ENCODE measurements around the gene CALN1. TPM values are rescaled to one million over a fixed set of nuclear protein-coding genes. Genes with fewer than 3 reads are reported as not detected.

The CALN1 gene
- total and polyA plus RNA-seq, 2 of the 8 experiments (the other 6 are each of a cell fraction or from before 2014, with no cell fraction given), result 6.4 to 15.2 TPM

GRCh38 chr7:72017756-72018155 is 394.4 kb downstream of the CALN1 start:
- Histone ChIP-seq H3K18ac (ENCODE audit: extremely low read depth, low read length) (no peak overlapping the region), H3K27ac (ENCODE audit: low read depth, low read length) (no peak overlapping the region), H3K79me1 (ENCODE audit: low read depth, low read length) (no peaks in the 10 kb centered on the region), H4K91ac (replicated peaks; ENCODE audit: insufficient read length, low read length) (no peak overlapping the region), H3K79me2 (ENCODE audit: control insufficient read depth in 1 of 2, insufficient read depth in 2 of 2, low read length in 2 of 2) (no peaks in the 10 kb centered on the region), H2BK5ac (ENCODE audit: low read depth, low read length) (no peak overlapping the region), H3K9ac (replicated peaks in 1 of 4; ENCODE audit: extremely low read depth in 1 of 4, low read depth in 3 of 4, low read length in 3 of 4) (no peak overlapping the region), H2AFZ (ENCODE audit: low read length) (no peak overlapping the region), H2AK5ac (ENCODE audit: low read depth, low read length) (no peak overlapping the region), H3K4me1 (replicated peaks in 1 of 4; ENCODE audit: control insufficient read depth in 3 of 4, insufficient read depth in 4 of 4, low read length in 3 of 4) (no peaks in the 10 kb centered on the region), H3K23me2 (ENCODE audit: low read depth, low read length) (no peaks in the 10 kb centered on the region), H4K8ac (ENCODE audit: extremely low read depth, insufficient read depth, low read length) (no peak overlapping the region), H3K4me3 (ENCODE audit: extremely low read depth in 1 of 4, insufficient read depth in 2 of 4, low read depth in 3 of 4, low read length in 4 of 4) (no peak overlapping the region), H2BK12ac (ENCODE audit: low read depth, low read length) (no peak overlapping the region), H4K5ac (ENCODE audit: insufficient read length, low read depth, low read length) (no peak overlapping the region), H3K27me3 (replicated peaks in 1 of 4; ENCODE audit: control insufficient read depth in 3 of 4, extremely low read depth in 1 of 4, insufficient read depth in 3 of 4, low read length in 3 of 4) (no peaks in the 10 kb centered on the region), H2BK120ac (replicated peaks; ENCODE audit: low read depth, low read length) (no peak overlapping the region), H3K4me2 (ENCODE audit: insufficient read depth in 1 of 2, low read depth in 2 of 2, low read length in 2 of 2) (no peak overlapping the region), H3K14ac (ENCODE audit: insufficient read length) (no peak overlapping the region), H3K36me3 (ENCODE audit: control insufficient read depth in 2 of 4, insufficient read depth in 4 of 4, low read length in 3 of 4) (no peaks in the 10 kb centered on the region), H3K4ac (replicated peaks; ENCODE audit: insufficient read length, low read depth, low read length) (no peak overlapping the region), H2BK20ac (ENCODE audit: low read length) (no peak overlapping the region), H4K20me1 (replicated peaks in 1 of 2; ENCODE audit: control insufficient read depth in 1 of 2, insufficient read depth in 2 of 2, low read length in 2 of 2) (no peaks in the 10 kb centered on the region), H2BK15ac (ENCODE audit: low read length) (no peak overlapping the region), H3K9me3 (ENCODE audit: insufficient read depth in 2 of 2, low read depth in 1 of 2, low read length in 1 of 2) (no peaks in the 10 kb centered on the region), H3K23ac (ENCODE audit: insufficient read length) (no peak overlapping the region), H3K56ac (replicated peaks; ENCODE audit: insufficient read length, low read depth, low read length) (no peak overlapping the region)
- POLR2A ChIA-PET (ENCODE audit: partially characterized antibody), result no interaction called here
- DNase-seq (ENCODE audit: low read depth in 1 of 2, low spot score in 2 of 2), result peak in 1 of 2 experiments; percentile 24
- 87% methylated on average over 6 of the region's 6 CpGs; no CpG with 5 or more reads in 1 of the 2 experiments for WGBS, 2 experiments (ENCODE audit: extremely low coverage in 1 of 2, insufficient coverage in 1 of 2, insufficient read length in 1 of 2, insufficient replicate concordance in 2 of 2, low coverage in 1 of 2, low lambda C conversion rate in 2 of 2, missing lambda C conversion rate in 1 of 2)
- no peak for FAIRE-seq
- CTCF ChIA-PET (ENCODE audit: partially characterized antibody), result interaction anchor here (1.2 kb wide), 1 partner anchor 22 kb away, joined by 3 read pairs; no protein-coding TSS in a partner anchor
- TF ChIP-seq SIN3A (conservative IDR thresholded peaks at IDR 0.05 in 1 of 2, IDR thresholded peaks at IDR 0.05 in 1 of 2; ENCODE audit: low read depth in 1 of 2, low read length in 2 of 2) (no peak), RFX5 (IDR thresholded peaks at IDR 0.05; ENCODE audit: borderline replicate concordance, low read depth, low read length) (no peak), SRF (IDR thresholded peaks at IDR 0.05; ENCODE audit: low read depth, low read length) (no peak), RNF2 (IDR thresholded peaks at IDR 0.05; ENCODE audit: borderline replicate concordance, low read depth, low read length, missing control alignments, poor library complexity, severe bottlenecking) (no peak), SAP30 (IDR thresholded peaks at IDR 0.05; ENCODE audit: insufficient read depth, insufficient replicate concordance, low read length) (no peak), SP1 (IDR thresholded peaks at IDR 0.05; ENCODE audit: low read depth, low read length) (no peak), KDM4A (IDR thresholded peaks at IDR 0.05; ENCODE audit: low read depth, low read length, severe bottlenecking) (no peak), FOSL1 (IDR thresholded peaks at IDR 0.05; ENCODE audit: insufficient read depth, low read depth, low read length) (no peak), MAX (IDR thresholded peaks at IDR 0.05) (no peak), YY1 (IDR thresholded peaks at IDR 0.05; ENCODE audit: low read depth, low read length) (no peak), ASH2L (IDR thresholded peaks at IDR 0.05; ENCODE audit: low read length) (no peak), BCL11A (IDR thresholded peaks at IDR 0.05; ENCODE audit: low read depth in 2 of 2, low read length in 2 of 2) (no peak), SIRT6 (IDR thresholded peaks at IDR 0.05; ENCODE audit: low read length) (no peak), CTBP2 (IDR thresholded peaks at IDR 0.05; ENCODE audit: borderline replicate concordance, insufficient read depth, insufficient read length, low read length) (no peak)

Data from H1 (cell line).